Measurements from ENCODE around the gene GBE1.

DNA sequence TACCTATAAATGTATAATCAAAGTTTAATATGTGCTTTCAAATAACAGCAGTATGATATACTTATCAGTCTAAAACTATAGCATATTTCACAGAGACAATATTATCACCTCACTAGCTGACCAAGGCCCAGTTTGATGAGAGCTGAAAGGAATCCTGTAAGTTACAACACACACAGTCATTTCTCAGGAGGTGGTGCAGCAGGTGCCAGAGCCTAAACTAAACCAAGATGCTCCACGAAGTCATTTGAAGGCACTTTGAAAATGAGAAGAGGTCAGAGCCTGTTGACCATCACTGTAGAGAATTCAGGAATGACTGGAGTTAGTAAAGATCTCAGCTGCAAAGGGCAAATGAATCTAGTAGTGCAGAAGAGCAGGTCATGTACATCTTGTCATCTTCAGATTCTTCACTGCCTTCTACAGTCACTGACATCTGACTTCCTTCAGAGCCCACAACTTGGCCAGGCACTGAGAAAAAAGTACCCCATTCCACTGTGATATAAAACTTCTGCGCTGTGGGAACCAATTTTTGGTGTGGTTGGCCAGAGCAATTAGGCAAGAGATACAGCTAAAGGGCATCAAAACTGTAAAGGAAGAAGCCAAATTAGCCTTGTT, 7.9 kb downstream of the GBE1 start:
- TF ChIP-seq ESRRA (CRISPR knock-in tag; IDR thresholded peaks at IDR 0.05; ENCODE audit: borderline replicate concordance), result no peak
- TF ChIP-seq NR3C1 (CRISPR knock-in tag; conservative IDR thresholded peaks at IDR 0.05; ENCODE audit: low read depth), result no peak
- TF ChIP-seq, protein P1, sequence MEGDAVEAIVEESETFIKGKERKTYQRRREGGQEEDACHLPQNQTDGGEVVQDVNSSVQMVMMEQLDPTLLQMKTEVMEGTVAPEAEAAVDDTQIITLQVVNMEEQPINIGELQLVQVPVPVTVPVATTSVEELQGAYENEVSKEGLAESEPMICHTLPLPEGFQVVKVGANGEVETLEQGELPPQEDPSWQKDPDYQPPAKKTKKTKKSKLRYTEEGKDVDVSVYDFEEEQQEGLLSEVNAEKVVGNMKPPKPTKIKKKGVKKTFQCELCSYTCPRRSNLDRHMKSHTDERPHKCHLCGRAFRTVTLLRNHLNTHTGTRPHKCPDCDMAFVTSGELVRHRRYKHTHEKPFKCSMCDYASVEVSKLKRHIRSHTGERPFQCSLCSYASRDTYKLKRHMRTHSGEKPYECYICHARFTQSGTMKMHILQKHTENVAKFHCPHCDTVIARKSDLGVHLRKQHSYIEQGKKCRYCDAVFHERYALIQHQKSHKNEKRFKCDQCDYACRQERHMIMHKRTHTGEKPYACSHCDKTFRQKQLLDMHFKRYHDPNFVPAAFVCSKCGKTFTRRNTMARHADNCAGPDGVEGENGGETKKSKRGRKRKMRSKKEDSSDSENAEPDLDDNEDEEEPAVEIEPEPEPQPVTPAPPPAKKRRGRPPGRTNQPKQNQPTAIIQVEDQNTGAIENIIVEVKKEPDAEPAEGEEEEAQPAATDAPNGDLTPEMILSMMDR (IDR thresholded peaks at IDR 0.05), result no peak
- TF ChIP-seq NFE2L1 (CRISPR knock-in tag; IDR thresholded peaks at IDR 0.05), result no peak
- TF ChIP-seq, protein P2, sequence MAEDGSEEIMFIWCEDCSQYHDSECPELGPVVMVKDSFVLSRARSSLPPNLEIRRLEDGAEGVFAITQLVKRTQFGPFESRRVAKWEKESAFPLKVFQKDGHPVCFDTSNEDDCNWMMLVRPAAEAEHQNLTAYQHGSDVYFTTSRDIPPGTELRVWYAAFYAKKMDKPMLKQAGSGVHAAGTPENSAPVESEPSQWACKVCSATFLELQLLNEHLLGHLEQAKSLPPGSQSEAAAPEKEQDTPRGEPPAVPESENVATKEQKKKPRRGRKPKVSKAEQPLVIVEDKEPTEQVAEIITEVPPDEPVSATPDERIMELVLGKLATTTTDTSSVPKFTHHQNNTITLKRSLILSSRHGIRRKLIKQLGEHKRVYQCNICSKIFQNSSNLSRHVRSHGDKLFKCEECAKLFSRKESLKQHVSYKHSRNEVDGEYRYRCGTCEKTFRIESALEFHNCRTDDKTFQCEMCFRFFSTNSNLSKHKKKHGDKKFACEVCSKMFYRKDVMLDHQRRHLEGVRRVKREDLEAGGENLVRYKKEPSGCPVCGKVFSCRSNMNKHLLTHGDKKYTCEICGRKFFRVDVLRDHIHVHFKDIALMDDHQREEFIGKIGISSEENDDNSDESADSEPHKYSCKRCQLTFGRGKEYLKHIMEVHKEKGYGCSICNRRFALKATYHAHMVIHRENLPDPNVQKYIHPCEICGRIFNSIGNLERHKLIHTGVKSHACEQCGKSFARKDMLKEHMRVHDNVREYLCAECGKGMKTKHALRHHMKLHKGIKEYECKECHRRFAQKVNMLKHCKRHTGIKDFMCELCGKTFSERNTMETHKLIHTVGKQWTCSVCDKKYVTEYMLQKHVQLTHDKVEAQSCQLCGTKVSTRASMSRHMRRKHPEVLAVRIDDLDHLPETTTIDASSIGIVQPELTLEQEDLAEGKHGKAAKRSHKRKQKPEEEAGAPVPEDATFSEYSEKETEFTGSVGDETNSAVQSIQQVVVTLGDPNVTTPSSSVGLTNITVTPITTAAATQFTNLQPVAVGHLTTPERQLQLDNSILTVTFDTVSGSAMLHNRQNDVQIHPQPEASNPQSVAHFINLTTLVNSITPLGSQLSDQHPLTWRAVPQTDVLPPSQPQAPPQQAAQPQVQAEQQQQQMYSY (CRISPR knock-in tag; IDR thresholded peaks at IDR 0.05), result no peak
- TF ChIP-seq, protein P3, sequence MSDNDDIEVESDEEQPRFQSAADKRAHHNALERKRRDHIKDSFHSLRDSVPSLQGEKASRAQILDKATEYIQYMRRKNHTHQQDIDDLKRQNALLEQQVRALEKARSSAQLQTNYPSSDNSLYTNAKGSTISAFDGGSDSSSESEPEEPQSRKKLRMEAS (CRISPR knock-in tag; IDR thresholded peaks at IDR 0.05), result no peak
- TF ChIP-seq GRHL2 (CRISPR knock-in tag; IDR thresholded peaks at IDR 0.05; ENCODE audit: insufficient replicate concordance, severe bottlenecking), result no peak
- no peak for TF ChIP-seq ZSCAN18 (CRISPR knock-in tag; IDR thresholded peaks at IDR 0.05)
- no peak for TF ChIP-seq ZNF281 (CRISPR knock-in tag; IDR thresholded peaks at IDR 0.05)
